Suprapubic skin (tissue), 4 donors: ENCODE data around the gene FAM229B. TPM values are rescaled to one million over a fixed set of nuclear protein-coding genes. Genes with fewer than 3 reads are reported as not detected.
"Not testable (repeated sequence)": the region's sequence is repeated elsewhere in the genome, so short reads cannot be mapped to it uniquely, and the experiment has no call there.

Source experiments
- DNase-seq, 2 donors: peaks; one replicate each; pipeline ENCODE4 v3.0.0-alpha.2; 2019; ENCODE audit warnings: low spot score in 2 of 2
- H3K27ac ChIP-seq: fragments of 200-600 bp; sonication (generic); one replicate; pipeline ENCODE4 v1.5.1; 2019
- H3K27me3 ChIP-seq: fragments of 200-600 bp; sonication (generic); one replicate; pipeline ENCODE4 v1.5.1; 2019
- H3K36me3 ChIP-seq: fragments of 200-600 bp; sonication (generic); one replicate; pipeline ENCODE4 v1.5.1; 2019
- H3K4me1 ChIP-seq: fragments of 200-600 bp; sonication (generic); one replicate; pipeline ENCODE4 v1.5.1; 2019
- H3K4me3 ChIP-seq: fragments of 200-600 bp; sonication (generic); one replicate; pipeline ENCODE4 v1.5.1; 2019; ENCODE audit warnings: mild to moderate bottlenecking
- H3K9me3 ChIP-seq: fragments of 200-600 bp; sonication (generic); one replicate; pipeline ENCODE4 v1.5.1; 2019
- CTCF ChIP-seq, 2 donors: fragments of 200-600 bp in 1 of 2; fragments of 450-650 bp in 1 of 2; sonication (generic) in 1 of 2; IDR thresholded peaks; one replicate each; pipeline ENCODE4 v1.5.1; 2016 to 2019; ENCODE audit warnings: antibody characterized with exemption in 2 of 2, mild to moderate bottlenecking in 1 of 2, moderate library complexity in 1 of 2
- EP300 ChIP-seq: sonication (generic); formaldehyde crosslinking; IDR thresholded peaks from one replicate; pipeline ENCODE4 v1.6.1; 2017; ENCODE audit warnings: antibody characterized with exemption
- POLR2A ChIP-seq, 2 donors: fragments of 450-650 bp; IDR thresholded peaks; one replicate each; pipeline ENCODE4 v1.6.1; 2017; ENCODE audit warnings: antibody characterized with exemption in 2 of 2, mild to moderate bottlenecking in 2 of 2, moderate library complexity in 2 of 2
- POLR2AphosphoS5 ChIP-seq, 3 donors: sonication (generic); formaldehyde crosslinking; IDR thresholded peaks; one replicate each; pipeline ENCODE4 v1.6.1; 2017; ENCODE audit warnings: antibody characterized with exemption in 3 of 3
- WGBS: methylation state at CpG from one replicate; pipeline ENCODE4 v1.1.5; 2018; 5-methylcytosine and 5-hydroxymethylcytosine counted together
- total RNA-seq, 4 donors: library from RNA; depleted of rRNA; stranded (reverse); fragments of >200 nt; gene quantifications; one replicate each; pipeline ENCODE4 v1.1.0, GENCODE V29; 2016

FAM229B gene
- total RNA-seq, 4 donors from 2014 or later: 0.72 to 3.9 (median 2.4) TPM

GRCh38 chr6:112040956-112041355 lies 46.4 kb upstream of the FAM229B start:
- TF ChIP-seq EP300 (no peak), POLR2A (IDR thresholded peaks at IDR 0.05) (no peak), POLR2AphosphoS5 (IDR thresholded peaks at IDR 0.05) (no peak), CTCF (IDR thresholded peaks at IDR 0.05) (no peak)
- Histone ChIP-seq H3K4me1 (peaks cover 53% of the 10 kb centered on the region), H3K27me3 (no peaks in the 10 kb centered on the region), H3K27ac (no peak overlapping the region), H3K9me3 (no peaks in the 10 kb centered on the region), H3K36me3 (no peaks in the 10 kb centered on the region), H3K4me3 (no peak overlapping the region)
- WGBS: 70% methylated on average over 1 of the region's 1 CpG
- DNase-seq: no peak

GRCh38 chr6:112041535-112041934 lies 45.9 kb upstream of the FAM229B start:
- H3K27ac ChIP-seq: no peak overlapping the region
- DNase-seq: no peak
- TF ChIP-seq CTCF (IDR thresholded peaks at IDR 0.05) (no peak), POLR2A (IDR thresholded peaks at IDR 0.05) (no peak), EP300 (no peak)
- 64% methylated on average over 3 of the region's 3 CpGs for WGBS
- H3K9me3 ChIP-seq: no peaks in the 10 kb centered on the region
- no peak overlapping the region for H3K4me3 ChIP-seq
- H3K36me3 ChIP-seq: no peaks in the 10 kb centered on the region
- no peaks in the 10 kb centered on the region for H3K27me3 ChIP-seq
- H3K4me1 ChIP-seq: peaks cover 48% of the 10 kb centered on the region

GRCh38 chr6:112043032-112044007 lies 44.1 kb upstream of the FAM229B start:
- H3K9me3 ChIP-seq: no peaks in the 10 kb centered on the region
- H3K36me3 ChIP-seq: no peaks in the 10 kb centered on the region
- peak overlapping the region; percentile 61 for H3K4me3 ChIP-seq
- peak; percentile 92 to 93 for DNase-seq
- peak overlapping the region; percentile 81 for H3K27ac ChIP-seq
- no peaks in the 10 kb centered on the region for H3K27me3 ChIP-seq
- TF ChIP-seq POLR2AphosphoS5 (IDR thresholded peaks at IDR 0.05): peak in 1 of 3 donors; percentile 76
- no peak for TF ChIP-seq EP300
- peak in 1 of 2 donors; percentile 25 for TF ChIP-seq POLR2A (IDR thresholded peaks at IDR 0.05)
- TF ChIP-seq CTCF (IDR thresholded peaks at IDR 0.05): peak; percentile 94 to 95
- under 1% methylated on average over 36 of the region's 36 CpGs for WGBS
- peaks cover 37% of the 10 kb centered on the region for H3K4me1 ChIP-seq

- Histone ChIP-seq H3K27me3 (no peaks in the 10 kb centered on the region), H3K4me1 (peaks cover 28% of the 10 kb centered on the region), H3K4me3 (no peak overlapping the region), H3K36me3 (no peaks in the 10 kb centered on the region), H3K27ac (no peak overlapping the region), H3K9me3 (no peaks in the 10 kb centered on the region)
- no peak for DNase-seq
- 74% methylated on average over 8 of the region's 8 CpGs for WGBS
- TF ChIP-seq CTCF (IDR thresholded peaks at IDR 0.05): no peak
- no peak for TF ChIP-seq EP300
- no peak for TF ChIP-seq POLR2A (IDR thresholded peaks at IDR 0.05)
- TF ChIP-seq POLR2AphosphoS5 (IDR thresholded peaks at IDR 0.05): no peak
Measured at GRCh38 chr6:112044196-112044595, 43.2 kb upstream of the FAM229B start.

GRCh38 chr6:112044856-112045255 lies 42.5 kb upstream of the FAM229B start:
- H3K36me3 ChIP-seq: no peaks in the 10 kb centered on the region
- no peak overlapping the region for H3K4me3 ChIP-seq
- DNase-seq: no peak
- no peak overlapping the region for H3K27ac ChIP-seq
- TF ChIP-seq POLR2A (IDR thresholded peaks at IDR 0.05): no peak
- no peak for TF ChIP-seq POLR2AphosphoS5 (IDR thresholded peaks at IDR 0.05)
- TF ChIP-seq CTCF (IDR thresholded peaks at IDR 0.05): no peak
- TF ChIP-seq EP300: no peak
- 63% methylated on average over 3 of the region's 3 CpGs for WGBS
- no peaks in the 10 kb centered on the region for H3K9me3 ChIP-seq
- no peaks in the 10 kb centered on the region for H3K27me3 ChIP-seq
- H3K4me1 ChIP-seq: peaks cover 24% of the 10 kb centered on the region

- DNase-seq, H3K9me3 ChIP-seq, H3K27me3 ChIP-seq, H3K27ac ChIP-seq, H3K4me3 ChIP-seq, H3K36me3 ChIP-seq: not testable (repeated sequence)
- peaks cover 11% of the 10 kb centered on the region for H3K4me1 ChIP-seq
- WGBS: 90% methylated on average over 17 of the region's 25 CpGs
Measured at GRCh38 chr6:112047523-112047922, 39.9 kb upstream of the FAM229B start.
